HL-60/S4 treated with retinoic acid at 250 ng/mL for 4 days and 3 days (cell line): ENCODE results near the gene KLK11.

Experiments used
- in situ Hi-C: fragments of 300-500 bp; cut with MboI; formaldehyde crosslinking; loops from 2 replicates; pipeline ENCODE4 v1.7.0; 2022; ENCODE audit warnings: low sequenced_read_pairs

KLK11 gene

GRCh38 chr19:51026554-51026831 is at the start of gene KLK11:
KLK11 (minus strand) TSS chr19:51026616; CDS start chr19:51025631, 985 bp downstream.
- in situ Hi-C loops = no loop called here

GRCh38 chr19:51075998-51076397 is 49.6 kb upstream of the KLK11 start:
- in situ Hi-C loops = no loop called here

- in situ Hi-C loops = no loop called here
These were observed 44.6 kb upstream of the KLK11 start for GRCh38 chr19:51071095-51071405.

- in situ Hi-C loops = no loop called here
These were observed 44.1 kb upstream of the KLK11 start for GRCh38 chr19:51070334-51071094.

GRCh38 chr19:51066393-51067186 is 40.2 kb upstream of the KLK11 start:
- in situ Hi-C loops = no loop called here

GRCh38 chr19:51065221-51065960 is 39.0 kb upstream of the KLK11 start:
- in situ Hi-C loops = no loop called here

GRCh38 chr19:51064534-51065220 is 38.3 kb upstream of the KLK11 start, which contains the start of gene KLK13:
KLK13 (minus strand) TSS chr19:51065092; CDS start chr19:51065067, 25 bp downstream.
- in situ Hi-C loops = no loop called here

GRCh38 chr19:51063664-51064063 is 37.2 kb upstream of the KLK11 start:
- in situ Hi-C loops = no loop called here

- in situ Hi-C loops = no loop called here
These were observed 34.6 kb upstream of the KLK11 start for GRCh38 chr19:51060973-51061372.

GRCh38 chr19:51060336-51060735 is 33.9 kb upstream of the KLK11 start:
- in situ Hi-C loops = no loop called here

- in situ Hi-C loops = no loop called here
These were observed 33.3 kb upstream of the KLK11 start for GRCh38 chr19:51059715-51060114.

- in situ Hi-C loops = no loop called here
These were observed 29.4 kb upstream of the KLK11 start for GRCh38 chr19:51055866-51056265.

- in situ Hi-C loops = no loop called here
These were observed 20.6 kb upstream of the KLK11 start for GRCh38 chr19:51047031-51047335.

GRCh38 chr19:51044327-51044726 is 17.9 kb upstream of the KLK11 start:
- in situ Hi-C loops = no loop called here

GRCh38 chr19:51043497-51043896 is 17.1 kb upstream of the KLK11 start:
- in situ Hi-C loops = no loop called here

- in situ Hi-C loops = no loop called here
These were observed 13.7 kb upstream of the KLK11 start for GRCh38 chr19:51040151-51040550.

- in situ Hi-C loops = no loop called here
These were observed 10.1 kb upstream of the KLK11 start for GRCh38 chr19:51036519-51036918.

- in situ Hi-C loops = no loop called here
These were observed 8.3 kb upstream of the KLK11 start, which contains the start of gene KLK12 for GRCh38 chr19:51034704-51035103. KLK12 (minus strand) TSS chr19:51035002; CDS start chr19:51034621, 381 bp downstream.

- in situ Hi-C loops = no loop called here
These were observed 5.4 kb upstream of the KLK11 start for GRCh38 chr19:51031880-51032225.

- in situ Hi-C loops = no loop called here
These were observed 4.9 kb upstream of the KLK11 start for GRCh38 chr19:51031220-51031879.

- in situ Hi-C loops = no loop called here
These were observed 4.2 kb upstream of the KLK11 start for GRCh38 chr19:51030631-51031030.
